HEK293T (cell line): Measurements from ENCODE around the gene SCNN1B.

Experiments used
- CTCF ChIA-PET: fragments of 350-600 bp; formaldehyde crosslinking; extraction: SDS; loops from one replicate; lab custom pipeline; 2021; ENCODE audit warnings: antibody characterized with exemption, inconsistent platforms; lab: Yijun Ruan, JAX
- POLR2A ChIA-PET: fragments of 350-600 bp; formaldehyde crosslinking; extraction: SDS; loops from one replicate; lab custom pipeline; 2020; ENCODE audit warnings: antibody characterized with exemption, inconsistent platforms; lab: Yijun Ruan, JAX
- DNase-seq: peaks from one replicate; pipeline ENCODE4 v3.0.0; 2012; ENCODE audit warnings: mixed read lengths; ENCODE audit errors: extremely low spot score
- ARNT ChIP-seq: fragments of 450-650 bp; IDR thresholded peaks from 2 replicates; pipeline ENCODE4 v1.6.1; 2017; ENCODE audit warnings: mild to moderate bottlenecking
- BHLHE40 ChIP-seq: fragments of 450-650 bp; IDR thresholded peaks from 2 replicates; pipeline ENCODE4 v1.6.1; 2016; ENCODE audit warnings: mild to moderate bottlenecking, moderate library complexity, borderline replicate concordance
- CTBP1 ChIP-seq: fragments of 450-650 bp; IDR thresholded peaks from 2 replicates; pipeline ENCODE4 v1.6.1; 2016; ENCODE audit warnings: borderline replicate concordance
- ELF4 ChIP-seq: fragments of 450-650 bp; IDR thresholded peaks from 2 replicates; pipeline ENCODE4 v1.6.1; 2017; ENCODE audit warnings: antibody characterized with exemption
- FOXA1 ChIP-seq: fragments of 450-650 bp; IDR thresholded peaks from 2 replicates; pipeline ENCODE4 v1.6.1; 2016; ENCODE audit warnings: mild to moderate bottlenecking
- FOXK2 ChIP-seq: fragments of 450-650 bp; IDR thresholded peaks from 2 replicates; pipeline ENCODE4 v1.6.1; 2016; ENCODE audit warnings: mild to moderate bottlenecking
- FOXM1 ChIP-seq: fragments of 450-650 bp; IDR thresholded peaks from 2 replicates; pipeline ENCODE4 v1.6.1; 2017; ENCODE audit warnings: mild to moderate bottlenecking, borderline replicate concordance
- HDGF ChIP-seq: fragments of 450-650 bp; IDR thresholded peaks from 2 replicates; pipeline ENCODE4 v1.6.1; 2017; ENCODE audit warnings: antibody characterized with exemption, borderline replicate concordance
- L3MBTL2 ChIP-seq: fragments of 450-650 bp; conservative IDR thresholded peaks from 2 replicates; pipeline ENCODE4 v1.6.1; 2016; ENCODE audit warnings: mild to moderate bottlenecking
- LEF1 ChIP-seq: fragments of 450-650 bp; IDR thresholded peaks from 2 replicates; pipeline ENCODE4 v1.6.1; 2017; ENCODE audit warnings: mild to moderate bottlenecking, borderline replicate concordance
- NFRKB ChIP-seq: fragments of 450-650 bp; IDR thresholded peaks from 2 replicates; pipeline ENCODE4 v1.6.1; 2016; ENCODE audit warnings: mild to moderate bottlenecking, moderate library complexity
- PKNOX1 ChIP-seq: fragments of 450-650 bp; IDR thresholded peaks from 2 replicates; pipeline ENCODE4 v1.6.1; 2016
- SP1 ChIP-seq: fragments of 450-650 bp; IDR thresholded peaks from 2 replicates; pipeline ENCODE4 v1.6.1; 2017
- SUZ12 ChIP-seq: fragments of 450-650 bp; IDR thresholded peaks from 2 replicates; pipeline ENCODE4 v1.6.1; 2016; ENCODE audit warnings: mild to moderate bottlenecking
- TARDBP ChIP-seq: fragments of 450-650 bp; IDR thresholded peaks from 2 replicates; pipeline ENCODE4 v1.6.1; 2016
- ZNF384 ChIP-seq: fragments of 450-650 bp; IDR thresholded peaks from 2 replicates; pipeline ENCODE4 v1.6.1; 2016

SCNN1B gene

DNA sequence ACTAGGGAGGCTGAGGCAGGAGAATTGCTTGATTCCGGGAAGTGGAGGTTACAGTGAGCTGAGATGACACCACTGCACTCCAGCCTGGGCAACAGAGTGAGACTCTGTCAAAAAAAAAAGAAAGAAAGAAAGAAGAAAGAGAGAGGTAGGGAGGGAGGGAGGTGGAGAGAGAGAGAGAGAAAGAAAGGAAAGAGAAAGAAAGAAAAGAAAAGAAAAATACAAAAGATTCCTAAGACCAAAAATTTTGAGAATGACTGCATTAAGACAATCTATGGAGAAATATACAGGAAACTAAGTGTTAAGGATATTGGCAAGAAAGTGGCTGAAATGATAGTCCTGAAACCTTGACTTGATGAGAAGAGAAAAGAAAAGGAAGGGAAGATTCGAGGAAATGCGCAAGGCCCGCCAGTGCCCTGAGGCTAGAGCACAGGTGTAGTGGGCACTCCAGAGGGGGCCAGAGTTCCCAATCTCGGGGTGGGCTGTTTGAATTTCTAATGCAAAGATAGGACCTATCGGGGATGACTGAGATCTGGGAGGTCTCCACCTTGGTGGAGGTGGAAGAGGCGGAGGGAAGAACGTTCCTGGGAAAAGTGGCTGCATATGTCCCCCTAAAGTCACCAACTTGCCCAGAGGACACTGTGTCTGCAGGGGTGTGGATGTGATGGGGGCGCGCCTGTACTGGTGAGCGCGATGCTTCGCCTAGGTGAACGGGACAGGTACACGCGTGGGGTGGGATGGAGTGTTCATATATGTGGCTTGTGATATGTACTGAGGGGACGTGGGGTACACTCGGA, 654 bp upstream of the SCNN1B start:
- DNase-seq = no peak
- TF ChIP-seq NFRKB (no peak), PKNOX1 (no peak), TARDBP (no peak), FOXK2 (no peak), L3MBTL2 (no peak), LEF1 (no peak), ELF4 (no peak), FOXM1 (no peak), SP1 (no peak), ARNT (no peak), HDGF (no peak), SUZ12 (no peak), CTBP1 (no peak)
- ChIA-PET POLR2A (no interaction called here), CTCF (interaction anchor here (0.9 to 1.3 kb wide), 2 partner anchors 133 to 149 kb away, joined by 3 to 4 read pairs; no protein-coding TSS in a partner anchor)

- ChIA-PET POLR2A (no interaction called here), CTCF (interaction anchor here (0.9 kb wide), 1 partner anchor 132 kb away, joined by 4 read pairs; no protein-coding TSS in a partner anchor)
- no peak for TF ChIP-seq CTBP1
- no peak for TF ChIP-seq FOXM1
- TF ChIP-seq BHLHE40 = no peak
- TF ChIP-seq FOXK2 = no peak
- no peak for TF ChIP-seq FOXA1
- TF ChIP-seq ELF4 = no peak
- no peak for TF ChIP-seq TARDBP
- no peak for TF ChIP-seq HDGF
- TF ChIP-seq NFRKB = no peak
- no peak for TF ChIP-seq SUZ12
- no peak for TF ChIP-seq ARNT
- no peak for TF ChIP-seq LEF1
- TF ChIP-seq PKNOX1 = no peak
- no peak for TF ChIP-seq SP1
- DNase-seq = no peak
These were observed 1.6 kb downstream of the SCNN1B start for GRCh38 chr16:23303685-23304084.

DNA sequence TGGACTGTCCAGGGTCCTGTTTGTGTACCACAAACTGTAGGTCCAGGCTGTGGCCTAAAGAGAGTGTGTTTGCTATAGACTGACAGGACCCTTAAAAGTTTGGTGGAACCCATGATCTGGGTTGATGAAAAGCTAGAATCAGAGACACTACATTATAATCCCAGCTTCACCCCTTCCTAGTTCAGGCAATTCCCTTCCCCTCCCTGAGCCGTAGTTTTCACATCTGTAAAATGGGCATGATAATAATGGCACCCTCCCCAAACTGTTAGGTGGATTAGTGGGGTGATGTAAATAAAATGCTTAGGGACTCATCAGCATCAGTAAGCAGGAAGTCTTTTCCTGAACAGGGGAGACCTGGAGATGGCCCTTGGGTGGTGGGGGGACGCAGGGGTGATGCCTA, 2.5 kb downstream of the SCNN1B start:
- POLR2A ChIA-PET = no interaction called here
- TF ChIP-seq BHLHE40 (no peak), LEF1 (no peak), TARDBP (no peak), NFRKB (no peak), FOXK2 (no peak)
- CTCF ChIA-PET = interaction anchor here (0.6 kb wide), 1 partner anchor 179 kb away, joined by 3 read pairs; no protein-coding TSS in a partner anchor
- DNase-seq = no peak

DNA sequence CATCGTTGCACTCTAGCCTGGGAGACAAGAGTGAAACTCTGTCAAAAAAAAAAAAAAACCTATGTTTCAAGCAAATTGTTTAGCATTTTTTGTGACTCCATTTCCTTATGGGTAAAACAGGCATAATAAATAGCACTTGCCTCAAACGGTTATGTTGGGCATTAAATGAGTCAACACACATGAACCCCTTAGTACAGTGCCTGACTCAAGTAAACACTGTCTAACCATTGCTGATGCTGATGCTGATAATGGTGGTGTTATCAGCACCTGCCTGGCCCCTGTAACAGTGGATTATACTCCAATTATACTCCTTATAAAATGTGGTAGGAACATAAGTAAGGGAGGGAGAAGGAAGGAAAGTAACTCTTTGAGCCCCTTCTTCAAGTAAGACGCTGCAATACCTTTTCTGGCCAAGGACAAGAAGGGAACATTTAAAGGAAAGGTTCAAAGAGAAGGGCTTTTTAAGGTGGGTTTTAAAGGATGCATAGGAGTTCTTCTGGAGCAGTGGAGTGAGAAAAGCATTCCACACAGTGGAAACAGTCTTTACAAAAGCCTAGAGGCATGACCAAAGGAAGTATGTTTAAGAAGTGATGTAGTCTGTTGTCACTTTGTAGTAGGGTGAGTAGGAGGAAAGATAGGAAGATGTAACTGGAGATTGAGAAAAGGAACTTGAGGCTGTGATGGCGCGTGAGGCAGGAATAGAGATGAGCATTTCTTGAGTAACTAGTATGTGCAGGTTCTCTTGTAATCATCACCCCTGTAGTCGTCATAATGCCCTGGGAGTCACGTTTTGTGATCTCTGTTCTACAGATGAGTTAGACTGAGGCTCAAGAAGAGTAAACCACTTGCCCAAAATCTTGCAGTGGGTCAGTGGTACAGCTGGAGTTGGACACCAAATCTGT, 4.3 kb downstream of the SCNN1B start:
- no peak for DNase-seq
- ChIA-PET CTCF (no interaction called here), POLR2A (no interaction called here)
- TF ChIP-seq HDGF (no peak), CTBP1 (no peak), SUZ12 (no peak), ELF4 (no peak), LEF1 (no peak), FOXM1 (no peak), SP1 (no peak), FOXA1 (no peak), TARDBP (no peak), ARNT (no peak)

DNA sequence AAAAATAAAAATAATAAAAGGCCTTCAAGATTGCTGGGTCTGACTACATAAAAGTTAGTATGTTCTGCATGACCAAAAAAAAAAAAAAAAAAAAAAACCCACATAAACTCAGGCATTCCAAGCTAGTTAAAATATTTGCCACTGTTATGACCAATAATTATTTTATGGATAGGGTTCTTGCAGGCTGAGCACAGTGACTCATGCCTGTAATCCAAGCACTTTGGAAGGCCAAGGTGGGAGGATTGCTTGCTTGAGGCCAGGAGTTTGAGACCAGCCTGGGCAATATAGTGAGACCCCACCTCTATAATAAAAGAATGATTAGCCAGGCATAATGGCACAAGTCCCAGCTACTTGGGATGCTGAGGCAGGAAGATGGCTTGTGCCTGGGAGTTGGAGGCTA, 8.1 kb downstream of the SCNN1B start:
- ChIA-PET CTCF (no interaction called here), POLR2A (no interaction called here)
- TF ChIP-seq FOXK2 = no peak
- no peak for TF ChIP-seq FOXM1
- no peak for TF ChIP-seq BHLHE40
- no peak for TF ChIP-seq NFRKB
- no peak for TF ChIP-seq TARDBP
- TF ChIP-seq SP1 = no peak
- TF ChIP-seq LEF1 = no peak
- no peak for TF ChIP-seq HDGF
- no peak for TF ChIP-seq ARNT
- no peak for TF ChIP-seq PKNOX1
- no peak for TF ChIP-seq ZNF384
- TF ChIP-seq FOXA1 = no peak
- no peak for TF ChIP-seq SUZ12
- no peak for TF ChIP-seq L3MBTL2
- no peak for TF ChIP-seq CTBP1
- no peak for TF ChIP-seq ELF4
- DNase-seq = no peak
